AG08396 (cell line): ENCODE data around the gene IFNGR1.
A peak's percentile ranks its signal among the peaks of the same experiment; 100 is the strongest.
"Not testable (repeated sequence)": the region's sequence is repeated elsewhere in the genome, so short reads cannot be mapped to it uniquely, and the experiment has no call there.

ENCODE experiments used
- DNase-seq: peaks from one replicate; pipeline ENCODE4 v3.0.0; 2012; ENCODE audit warnings: low spot score, mixed read lengths

The IFNGR1 gene

GRCh38 chr6:137236581-137237355 is 17.6 kb upstream of the IFNGR1 start:
- DNase-seq, result no peak

- no peak for DNase-seq
These were observed 16.5 kb upstream of the IFNGR1 start for GRCh38 chr6:137235686-137236085.

- peak; percentile 29 for DNase-seq
These were observed 15.0 kb upstream of the IFNGR1 start for GRCh38 chr6:137233911-137234863.

GRCh38 chr6:137231895-137232294 is 12.7 kb upstream of the IFNGR1 start:
- DNase-seq, result no peak

GRCh38 chr6:137230956-137231555 is 11.9 kb upstream of the IFNGR1 start:
- no peak for DNase-seq

- no peak for DNase-seq
These were observed 11.4 kb upstream of the IFNGR1 start for GRCh38 chr6:137230547-137230946.

- DNase-seq, result no peak
These were observed 10.0 kb upstream of the IFNGR1 start for GRCh38 chr6:137229075-137229759.

- DNase-seq, result no peak
These were observed 8.7 kb upstream of the IFNGR1 start for GRCh38 chr6:137227871-137228302.

- DNase-seq, result no peak
These were observed 7.5 kb upstream of the IFNGR1 start for GRCh38 chr6:137226697-137227096.

- no peak for DNase-seq
These were observed 5.6 kb upstream of the IFNGR1 start for GRCh38 chr6:137224799-137225198.

GRCh38 chr6:137223370-137224131 is 4.4 kb upstream of the IFNGR1 start:
- no peak for DNase-seq

- DNase-seq, result no peak
These were observed 3.2 kb upstream of the IFNGR1 start for GRCh38 chr6:137222381-137222780.

- DNase-seq, result no peak
These were observed 573 bp upstream of the IFNGR1 start for GRCh38 chr6:137219664-137220252.

GRCh38 chr6:137218473-137218916 is 690 bp downstream of the IFNGR1 start:
- peak; percentile 53 for DNase-seq

- DNase-seq, result no peak
These were observed 1.2 kb downstream of the IFNGR1 start for GRCh38 chr6:137217801-137218472.

- no peak for DNase-seq
These were observed 2.2 kb downstream of the IFNGR1 start for GRCh38 chr6:137216875-137217553.

- DNase-seq, result no peak
These were observed 3.1 kb downstream of the IFNGR1 start for GRCh38 chr6:137216106-137216505.

GRCh38 chr6:137215630-137216029 is 3.6 kb downstream of the IFNGR1 start:
- DNase-seq, result not testable (repeated sequence)

GRCh38 chr6:137214931-137215330 is 4.3 kb downstream of the IFNGR1 start:
- DNase-seq, result no peak

- no peak for DNase-seq
These were observed 5.4 kb downstream of the IFNGR1 start for GRCh38 chr6:137213813-137214212.
